Left colon (tissue), 2 donors: ENCODE data around the gene SP6. TPM values are rescaled to one million over a fixed set of nuclear protein-coding genes. Genes with fewer than 3 reads are reported as not detected.
A peak's percentile ranks its signal among the peaks of the same experiment; 100 is the strongest.

Experiments used
- ATAC-seq: fragments of 200-7000 bp; cut with Tn5 transposase; one replicate; pipeline ENCODE4 v1.9.1; 2020; ENCODE audit warnings: mild to moderate bottlenecking, moderate library complexity
- DNase-seq, 2 donors: peaks; one replicate each; pipeline ENCODE4 v3.0.0-alpha.2; 2020
- intact Hi-C, 2 donors: fragments of 100-400 bp; cut with DNase I in 1 of 2; cut with micrococcal nuclease in 1 of 2; formaldehyde crosslinking; loops; one replicate each; pipeline versions ENCODE4 v1.11.2 to v1.14.0; 2022; cut with DNase I, micrococcal nuclease
- total RNA-seq, 2 donors: library from RNA; stranded (reverse); fragmentation: NEBNext Ultra II Directional; extraction: Animal tissue kit (Norgen Biotek cat#: 25700); gene quantifications; one replicate each; pipeline ENCODE4 v1.2.1, GENCODE V29; 2021
- donor health status: DM: no; HTN: no; CAD: no.
- donor health status: DM: yes; HTN: yes; CAD: no.

SP6 gene
- total RNA-seq, 2 donors from 2014 or later: 4.4 to 20.5 TPM

GRCh38 chr17:47806026-47806912 is 44.7 kb downstream of the SP6 start:
- intact Hi-C loops: no loop called here
- DNase-seq: no peak
- ATAC-seq: no peak

DNA sequence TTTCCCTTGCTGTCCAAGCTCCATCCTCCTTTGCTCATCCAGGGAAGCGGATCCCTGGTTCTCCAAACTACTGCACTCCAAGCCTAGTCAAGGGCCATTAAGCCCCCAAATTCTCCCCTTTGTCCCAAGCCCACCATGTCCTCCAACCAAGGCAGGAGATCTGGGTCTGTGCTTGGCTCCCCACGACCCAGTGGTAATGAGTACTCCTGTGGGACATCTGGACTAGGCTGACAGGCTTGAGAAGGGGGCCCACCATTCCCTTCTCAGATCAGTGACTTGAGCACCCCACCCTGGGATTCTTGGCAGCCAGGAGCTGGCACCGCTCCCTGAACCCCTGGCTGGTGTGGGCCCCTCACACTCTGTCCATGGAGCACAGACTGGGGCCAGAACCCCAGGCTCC is 46.5 kb downstream of the SP6 start:
- intact Hi-C loops: no loop called here
- ATAC-seq (no peak), DNase-seq (no peak)

DNA sequence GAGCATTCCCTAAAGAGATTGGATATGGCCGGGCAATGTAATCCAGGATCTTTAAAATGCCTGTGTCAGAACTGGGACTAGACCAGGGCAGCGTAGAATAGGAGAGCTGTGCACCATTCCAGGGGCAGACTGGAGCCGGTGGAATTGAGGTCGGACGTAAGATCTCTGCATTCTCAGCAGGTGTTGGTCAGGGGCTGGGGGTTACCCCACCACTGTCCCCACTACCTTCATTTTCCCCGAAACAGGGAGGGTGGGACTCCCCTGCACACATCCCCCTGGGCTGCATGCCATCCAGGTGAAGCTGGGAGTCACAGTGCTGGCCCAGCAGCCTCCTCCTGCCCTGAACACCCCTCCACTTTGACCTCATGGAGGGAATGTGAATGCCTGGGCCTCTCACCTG is 47.2 kb downstream of the SP6 start:
- intact Hi-C loops: no loop called here
- no peak for ATAC-seq
- DNase-seq: no peak

GRCh38 chr17:47803201-47803600 is 47.8 kb downstream of the SP6 start:
- DNase-seq: no peak
- ATAC-seq: no peak
- intact Hi-C loops: no loop called here

- intact Hi-C loops: no loop called here
- DNase-seq: peak in 1 of 2 donors; percentile 61
- ATAC-seq: peak; percentile 85
Measured at GRCh38 chr17:47802341-47803022, 48.5 kb downstream of the SP6 start.

DNA sequence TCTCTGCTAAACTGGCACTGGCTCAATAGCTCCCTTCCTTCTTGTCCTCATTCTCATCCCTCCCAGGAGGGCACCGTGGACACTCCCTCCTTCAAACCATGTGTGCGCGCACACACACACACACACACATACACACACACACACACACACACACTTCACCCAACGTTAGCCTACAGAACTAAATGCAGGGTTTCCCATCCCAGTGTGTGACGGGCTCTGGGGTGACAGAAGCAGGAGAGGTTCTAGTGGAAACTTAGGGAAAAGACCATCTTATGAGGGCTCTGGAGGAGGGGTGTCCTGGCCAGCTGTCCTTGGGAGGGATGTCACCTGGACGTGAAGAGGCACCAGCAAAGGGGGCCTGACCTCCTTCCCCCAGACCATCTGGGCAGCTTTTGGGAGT is 49.1 kb downstream of the SP6 start:
- no peak for DNase-seq
- no peak for ATAC-seq
- intact Hi-C loops: no loop called here

- ATAC-seq (no peak), DNase-seq (no peak)
- intact Hi-C loops: no loop called here
Measured at GRCh38 chr17:47801176-47801765, 49.7 kb downstream of the SP6 start.

- no peak for ATAC-seq
- intact Hi-C loops: no loop called here
- no peak for DNase-seq
Measured at GRCh38 chr17:47800686-47801085, 50.3 kb downstream of the SP6 start.

GRCh38 chr17:47797797-47798196 is 53.2 kb downstream of the SP6 start:
- DNase-seq (no peak), ATAC-seq (no peak)
- intact Hi-C loops: no loop called here

Other genes with a start within 250 kb of the SP6 start
- gene KPNB1, start 201.2 kb downstream of the SP6 start, total RNA-seq: 100 to 1,000 TPM; 176 to 228 TPM
- gene TBKBP1, start 157.0 kb downstream of the SP6 start, total RNA-seq: 1 to 10 TPM; 1.5 to 3.8 TPM
- gene TBX21, start 117.9 kb downstream of the SP6 start, total RNA-seq: under 1 TPM; 0.34 to 0.56 TPM
- gene OSBPL7, start 29.4 kb downstream of the SP6 start, total RNA-seq: 10 to 100 TPM; 58.9 to 87.0 TPM
- gene MRPL10, start 19.6 kb downstream of the SP6 start, total RNA-seq: 10 to 100 TPM; 31.5 to 37.5 TPM
- gene LRRC46, start 19.5 kb downstream of the SP6 start, total RNA-seq: under 1 TPM in 1 of 2 donors, not detected in 1; 0.42 TPM
- gene SCRN2, start 9.9 kb downstream of the SP6 start, total RNA-seq: 10 to 100 TPM; 51.0 to 53.7 TPM
- 10 to 100 TPM; 21.7 to 22.3 TPM for gene SP2, start 45.1 kb upstream of the SP6 start, total RNA-seq
- 10 to 100 TPM; 24.9 to 26.0 TPM for gene PNPO, start 90.4 kb upstream of the SP6 start, total RNA-seq
- gene PRR15L, start 106.7 kb upstream of the SP6 start, total RNA-seq: 100 to 1,000 TPM; 237 to 279 TPM
- gene CDK5RAP3, start 120.0 kb upstream of the SP6 start, total RNA-seq: 100 to 1,000 TPM; 136 to 187 TPM
- 1 to 10 TPM; 7.1 to 8.7 TPM for gene COPZ2, start 186.6 kb upstream of the SP6 start, total RNA-seq
- gene NFE2L1, start 197.2 kb upstream of the SP6 start, total RNA-seq: 100 to 1,000 TPM; 223 to 245 TPM